Globus pallidus (tissue), 1 donor: Measurements from ENCODE around the gene PBX1.
"Not testable (repeated sequence)": the region's sequence is repeated elsewhere in the genome, so short reads cannot be mapped to it uniquely, and the experiment has no call there.

Experiments
- DNase-seq: peaks from one replicate; pipeline ENCODE4 v3.0.0-alpha.2; 2015; ENCODE audit warnings: low spot score

Gene PBX1

GRCh38 chr1:164643018-164643417 lies 84.0 kb downstream of the PBX1 start:
- no peak for DNase-seq

DNA sequence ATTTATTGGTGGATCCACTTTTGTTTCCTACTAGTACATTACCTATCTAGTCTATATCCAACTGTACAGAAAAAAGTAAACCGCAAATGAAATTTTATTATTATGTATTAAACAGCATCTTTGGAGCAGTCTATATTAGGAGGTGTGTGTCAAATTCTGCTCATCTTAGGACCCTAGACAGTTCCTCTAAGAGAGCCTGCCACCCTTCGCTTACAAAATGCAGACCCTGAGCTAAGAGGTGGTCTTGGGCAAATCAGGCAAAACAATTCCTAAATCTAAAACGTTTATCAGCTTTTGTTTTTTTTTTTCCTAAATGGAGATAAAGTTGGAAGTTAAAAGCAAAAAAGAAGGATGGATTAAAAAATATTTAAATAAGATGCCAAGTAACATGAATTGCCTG lies 85.3 kb downstream of the PBX1 start:
- no peak for DNase-seq

GRCh38 chr1:164644774-164645644 lies 86.0 kb downstream of the PBX1 start:
- no peak for DNase-seq

- DNase-seq: no peak
These were observed 86.9 kb downstream of the PBX1 start for GRCh38 chr1:164645921-164646320.

DNA sequence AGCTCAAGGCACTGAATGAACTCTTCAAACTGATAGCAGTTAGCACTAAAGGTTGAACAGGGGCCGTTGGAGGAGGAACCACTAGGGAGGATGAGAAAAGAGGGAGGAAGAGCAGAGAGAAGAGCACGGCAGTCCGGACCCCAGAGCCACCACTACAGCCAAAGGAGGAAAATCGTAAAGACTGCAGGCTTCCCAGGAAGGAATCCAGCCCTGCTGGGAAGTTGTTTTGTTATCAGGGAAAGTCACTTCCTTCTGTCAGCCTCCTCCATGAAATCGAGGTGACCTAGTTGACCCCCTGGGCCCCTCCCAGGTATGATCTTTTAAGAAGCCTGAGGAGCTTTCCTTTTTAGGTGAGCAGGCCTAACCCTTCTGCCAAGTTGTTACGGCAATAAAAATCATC lies 88.2 kb downstream of the PBX1 start:
- no peak for DNase-seq

DNA sequence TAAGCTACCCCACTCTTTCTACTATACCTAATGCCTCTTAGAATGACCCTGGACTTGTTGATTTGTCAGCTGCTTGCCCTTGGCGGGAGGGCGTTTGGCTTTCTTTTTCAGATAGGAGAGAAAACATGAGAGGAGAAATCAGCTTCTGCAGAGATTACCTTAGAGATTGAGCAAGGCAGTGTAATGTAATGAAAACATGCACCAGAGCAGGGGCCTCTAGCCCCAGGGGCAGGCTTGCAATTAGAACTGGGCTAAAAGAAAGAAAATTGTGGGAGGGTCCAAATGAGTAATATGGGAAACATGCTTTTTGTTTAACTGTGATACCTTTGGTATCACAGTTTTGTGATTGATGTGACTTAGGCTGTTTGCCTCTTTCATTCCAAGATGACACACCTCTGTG lies 89.7 kb downstream of the PBX1 start:
- DNase-seq: no peak

- DNase-seq: no peak
These were observed 90.2 kb downstream of the PBX1 start for GRCh38 chr1:164649146-164649545.

DNA sequence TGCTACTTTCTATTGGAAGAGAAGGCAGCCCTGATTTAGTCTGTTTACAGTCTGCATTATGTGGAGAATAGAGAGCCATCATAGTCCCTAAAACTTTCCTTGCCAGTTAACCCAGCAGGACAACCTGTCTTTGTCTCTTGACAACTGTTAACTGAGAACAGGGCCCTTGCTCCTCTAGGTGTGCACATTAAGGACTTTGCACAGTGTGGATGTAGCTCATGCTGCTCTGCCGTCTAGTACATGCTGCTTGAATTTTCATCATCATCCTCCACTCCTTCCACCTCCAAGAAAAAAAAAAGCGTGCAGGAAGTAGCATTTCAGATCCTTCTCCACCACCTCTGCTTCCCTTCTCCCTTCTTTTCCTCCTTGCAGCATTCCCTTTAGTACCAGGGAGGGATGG lies 91.5 kb downstream of the PBX1 start:
- no peak for DNase-seq

DNA sequence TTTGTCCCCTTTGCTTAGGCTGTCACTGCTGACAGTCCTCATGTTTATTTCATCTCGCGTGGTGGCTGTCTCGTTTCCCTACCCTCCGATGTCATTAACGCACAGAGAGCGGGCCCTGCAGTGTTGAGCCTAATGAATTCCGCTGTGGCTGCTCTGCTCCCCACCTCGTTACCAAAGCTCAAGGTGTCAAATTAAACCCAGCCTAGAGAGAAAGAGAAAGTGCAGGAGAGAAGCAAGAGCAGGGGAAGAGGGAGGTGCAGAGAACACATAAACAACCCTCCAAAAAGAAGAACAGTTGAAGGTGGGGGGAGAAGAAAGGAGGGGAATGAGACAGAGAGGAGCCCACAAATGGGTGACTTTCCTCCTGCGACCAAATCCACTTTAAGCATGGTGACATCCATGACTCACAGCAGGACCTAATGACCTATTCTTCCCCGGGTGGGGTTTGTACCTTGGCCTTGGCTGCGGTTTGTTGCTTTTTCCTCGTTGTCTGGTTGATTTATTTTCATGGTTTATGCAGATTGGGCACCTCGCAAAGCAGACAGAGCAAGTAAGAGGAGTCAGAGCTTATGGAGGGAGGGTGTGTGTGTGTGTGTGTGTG lies 92.5 kb downstream of the PBX1 start:
- no peak for DNase-seq

DNA sequence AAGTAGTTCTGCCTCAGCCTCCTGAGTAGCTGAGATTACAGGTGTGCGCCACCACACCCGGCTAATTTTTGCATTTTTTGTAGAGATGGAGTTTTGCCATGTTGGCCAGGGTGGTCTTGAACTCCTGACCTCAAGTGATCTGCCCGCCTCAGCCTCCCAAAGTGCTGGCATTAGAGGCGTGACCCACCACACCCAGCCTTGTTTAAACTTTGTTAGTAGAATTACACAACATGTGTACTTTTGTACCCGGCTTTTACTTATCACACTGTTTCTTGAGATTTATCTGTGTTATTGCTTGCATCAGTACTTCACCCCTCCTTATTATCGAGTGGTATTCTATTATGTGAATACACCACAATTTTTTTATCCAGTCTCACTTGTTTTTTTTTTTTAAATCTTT lies 94.0 kb downstream of the PBX1 start:
- DNase-seq: not testable (repeated sequence)

DNA sequence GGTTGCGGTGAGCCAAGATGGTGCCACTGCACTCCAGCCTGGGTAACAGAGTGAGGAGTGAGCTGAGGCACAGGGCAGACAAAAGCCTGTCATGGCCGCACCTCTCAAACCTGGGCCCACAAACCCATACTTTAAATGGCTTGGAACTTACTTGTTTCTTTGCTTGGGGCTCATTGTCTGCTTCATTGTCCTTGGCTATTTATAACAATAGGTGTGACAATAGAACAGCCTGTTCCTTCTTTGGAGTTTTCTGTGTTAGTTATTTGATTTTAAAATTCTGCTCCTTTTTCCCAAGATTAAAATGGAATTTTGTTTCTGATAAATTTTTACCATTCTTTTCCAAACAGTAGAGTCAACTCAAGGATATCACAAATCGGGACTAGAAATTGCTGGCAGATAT lies 94.7 kb downstream of the PBX1 start:
- no peak for DNase-seq

- no peak for DNase-seq
These were observed 95.2 kb downstream of the PBX1 start for GRCh38 chr1:164654200-164654599.

DNA sequence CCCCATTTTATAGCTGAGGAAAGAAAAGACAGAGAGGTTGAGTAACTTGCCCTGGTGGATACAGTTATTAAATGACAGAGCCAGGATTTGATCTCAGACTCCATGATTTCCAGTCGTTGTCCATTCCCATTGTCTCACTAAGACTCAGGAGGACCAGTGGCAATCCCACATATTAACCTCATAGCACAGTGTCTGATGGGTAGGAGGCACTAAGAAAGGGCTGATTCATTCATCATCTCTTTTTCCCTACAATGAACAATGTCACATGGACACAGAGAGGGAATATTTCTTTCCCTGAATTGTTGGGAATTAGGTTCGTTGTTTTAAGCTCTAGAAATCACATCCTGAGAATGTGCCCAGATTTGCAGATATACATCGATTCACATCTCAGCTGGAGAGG lies 99.9 kb downstream of the PBX1 start:
- no peak for DNase-seq

DNA sequence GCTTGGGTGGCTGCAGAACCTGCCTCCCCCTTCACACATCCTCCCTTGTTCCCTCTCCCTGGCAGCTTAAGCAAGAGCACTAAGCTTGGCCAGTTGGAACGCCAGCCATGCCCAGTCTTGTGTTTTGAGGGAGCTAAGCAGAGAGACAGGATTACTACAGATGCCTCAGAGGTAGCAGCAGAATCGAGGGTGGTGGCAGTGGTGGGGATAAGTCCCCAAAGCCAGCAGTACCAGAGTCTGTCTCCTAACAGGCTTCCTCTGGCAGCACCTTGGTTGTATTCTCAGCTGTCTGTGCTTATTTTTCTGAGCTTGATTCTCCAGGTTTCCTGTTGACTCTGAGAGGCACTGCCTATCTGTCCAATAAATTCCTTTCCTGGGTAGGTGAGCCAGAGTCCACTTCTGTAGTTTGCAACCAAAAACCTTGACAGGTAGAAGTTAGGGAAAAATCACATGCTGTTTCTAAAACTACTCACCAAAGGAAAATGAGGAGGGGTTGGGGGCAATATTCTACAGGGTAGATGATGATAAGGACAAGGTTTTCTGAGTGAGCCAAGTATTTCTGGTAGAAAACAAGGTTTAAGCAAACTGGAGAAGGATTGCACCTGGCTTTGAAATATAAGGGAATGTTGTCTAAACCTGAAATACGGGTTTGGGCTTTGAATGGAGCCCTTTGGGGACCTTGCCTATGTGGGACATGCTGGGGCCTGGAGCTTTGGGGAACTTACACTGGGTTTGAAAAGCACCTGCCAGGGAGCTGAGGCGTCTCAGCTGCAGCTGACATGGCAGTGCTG lies 100.8 kb downstream of the PBX1 start:
- no peak for DNase-seq

- no peak for DNase-seq
These were observed 101.4 kb downstream of the PBX1 start for GRCh38 chr1:164660412-164660772.

DNA sequence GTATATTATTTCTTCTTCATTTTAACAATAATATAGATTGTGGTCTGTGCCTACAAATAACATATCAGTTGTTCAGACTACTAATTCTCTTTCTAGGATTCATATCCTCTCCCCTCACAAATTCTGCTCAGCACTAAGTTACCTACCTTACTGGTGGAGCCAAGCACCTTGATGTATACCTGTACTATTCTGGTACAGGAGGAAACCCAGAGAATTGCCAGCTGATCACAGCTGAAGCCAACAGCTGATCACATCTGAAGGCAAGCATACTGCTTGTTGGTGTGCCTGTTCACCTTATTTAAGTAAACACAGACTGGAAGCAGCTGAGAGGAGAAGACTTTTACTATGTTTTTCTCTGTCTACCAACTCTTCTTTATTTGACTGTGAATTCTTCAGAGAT lies 101.8 kb downstream of the PBX1 start:
- DNase-seq: no peak

DNA sequence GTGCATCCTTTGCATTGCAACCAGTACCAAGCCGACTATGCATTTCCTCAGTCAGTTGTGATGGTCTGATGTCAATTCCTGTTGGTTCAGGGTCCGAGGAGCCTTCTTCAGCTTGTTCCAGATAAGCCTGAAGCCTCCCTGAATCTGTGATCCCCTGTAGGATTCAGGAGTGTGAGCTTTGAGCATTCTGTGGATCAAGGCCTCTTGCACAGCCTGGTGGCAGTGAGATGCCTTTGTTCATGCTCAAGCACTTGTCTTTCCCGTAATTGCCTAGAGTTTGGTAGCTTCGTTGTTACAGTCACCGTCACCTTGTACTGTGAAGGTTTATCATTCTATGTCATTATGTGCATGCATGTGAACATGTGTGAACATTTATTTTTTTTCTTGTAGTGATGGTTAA lies 103.5 kb downstream of the PBX1 start:
- no peak for DNase-seq

- DNase-seq: no peak
These were observed 104.0 kb downstream of the PBX1 start for GRCh38 chr1:164662955-164663354.

- no peak for DNase-seq
These were observed 105.1 kb downstream of the PBX1 start for GRCh38 chr1:164664127-164664526.

DNA sequence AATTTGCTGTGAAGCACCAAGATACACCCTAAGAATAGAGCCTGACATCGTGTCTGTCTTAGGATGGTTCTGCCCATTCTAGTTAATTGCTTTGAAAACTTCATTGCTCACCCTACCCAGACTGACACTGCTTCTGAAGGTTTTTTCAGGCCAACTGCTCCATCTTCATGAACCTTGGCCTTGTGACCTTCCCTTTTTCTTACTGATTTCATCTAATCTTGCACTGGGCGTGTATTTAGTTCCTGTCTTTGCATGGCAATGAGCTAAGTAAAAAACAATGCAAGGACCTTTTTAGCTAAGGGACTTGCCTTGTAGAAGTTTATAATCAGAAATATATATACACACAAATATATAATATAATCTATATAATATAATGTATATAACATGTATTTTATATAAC lies 108.0 kb downstream of the PBX1 start:
- DNase-seq: no peak

- DNase-seq: no peak
These were observed 108.6 kb downstream of the PBX1 start for GRCh38 chr1:164667600-164667999.

DNA sequence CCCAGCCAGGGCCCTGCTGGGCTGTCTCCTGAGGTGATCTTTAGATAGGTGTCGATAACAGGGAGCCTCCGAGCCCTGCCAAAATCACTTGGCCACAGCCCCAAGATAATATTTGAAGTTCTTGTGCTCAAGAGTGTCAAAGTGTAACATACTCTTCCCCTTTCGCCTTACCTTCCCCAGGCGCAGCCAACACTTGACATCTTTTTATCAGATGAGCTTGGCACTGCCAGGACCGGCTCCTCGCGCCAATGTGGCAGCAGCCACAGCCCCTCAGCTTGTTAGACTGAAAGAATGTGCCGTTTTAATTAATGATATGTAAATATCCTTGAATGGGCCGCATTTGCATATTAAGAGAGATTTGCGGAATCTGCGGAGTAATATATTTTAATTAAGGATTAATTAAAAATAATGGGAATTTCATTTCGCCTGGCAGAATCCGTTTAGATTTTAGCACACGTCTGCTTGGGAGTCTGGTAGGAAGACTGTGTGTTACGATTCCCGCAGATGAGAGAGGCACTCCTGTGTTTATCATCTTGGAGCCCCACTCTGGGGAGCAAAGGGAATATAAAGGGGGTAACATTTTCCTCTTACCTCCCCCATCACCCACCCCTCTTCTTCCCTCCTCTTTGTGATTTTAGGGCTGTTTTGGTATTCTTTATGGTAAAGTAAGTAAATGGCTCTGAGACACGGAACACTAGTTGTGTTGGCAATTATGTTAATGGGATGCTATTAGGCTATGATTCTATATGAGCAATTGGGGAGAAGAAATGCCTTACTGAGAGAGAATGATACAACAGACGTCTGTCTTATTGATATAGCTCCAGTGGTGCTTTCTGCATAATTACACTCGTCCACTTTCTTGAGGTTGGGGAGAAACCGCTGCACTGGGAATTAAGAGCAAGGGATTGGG lies 109.8 kb downstream of the PBX1 start:
- DNase-seq: no peak
